ENCODE measurements around the gene ITPRIP. TPM values are rescaled to one million over a fixed set of nuclear protein-coding genes. Genes with fewer than 3 reads are reported as not detected.

The ITPRIP gene
- total and polyA plus RNA-seq, 9 donors, result 10.1 to 38.1 (median 24.7) TPM

GRCh38 chr10:104350127-104350635 is 11.9 kb upstream of the ITPRIP start:
- no peak overlapping the region for H3K27ac ChIP-seq
- H3K4me1 ChIP-seq (ENCODE audit: insufficient read depth), result no peaks in the 10 kb centered on the region
- intact Hi-C loops (cut with DNase I), result loop anchor here in 2 of 4 donors (2.0 to 5.0 kb wide), 2 partner anchors 43 to 59 kb away; no protein-coding TSS in a partner anchor
- no peaks in the 10 kb centered on the region for H3K36me3 ChIP-seq
- no peaks in the 10 kb centered on the region for H3K27me3 ChIP-seq
- H3K4me3 ChIP-seq, result no peak overlapping the region
- WGBS, 3 donors, result 24 to 27% (median 25%) methylated on average over 6 of the region's 6 CpGs
- TF ChIP-seq EP300 (IDR thresholded peaks at IDR 0.05) (no peak), CTCF (IDR thresholded peaks at IDR 0.05) (peak; percentile 45 to 91 (median 74))
- H3K9me3 ChIP-seq, result no peaks in the 10 kb centered on the region
- peak in 2 of 5 donors; percentile 12 to 42 for DNase-seq

- intact Hi-C loops (cut with DNase I), result loop anchor here in 3 of 4 donors (2.0 to 5.0 kb wide), 2 partner anchors 42 to 59 kb away; no protein-coding TSS in a partner anchor
These were observed 11.4 kb upstream of the ITPRIP start for GRCh38 chr10:104349623-104350126.

GRCh38 chr10:104348601-104349000 is 10.3 kb upstream of the ITPRIP start:
- no peaks in the 10 kb centered on the region for H3K36me3 ChIP-seq
- no peak for DNase-seq
- TF ChIP-seq CTCF (IDR thresholded peaks at IDR 0.05) (no peak), EP300 (IDR thresholded peaks at IDR 0.05) (no peak), POLR2A (IDR thresholded peaks at IDR 0.05) (no peak)
- H3K4me3 ChIP-seq, result no peak overlapping the region
- WGBS, 3 donors, result 72 to 81% (median 75%) methylated on average over 2 of the region's 2 CpGs
- intact Hi-C loops (cut with DNase I), result loop anchor here in 1 of 4 donors (2.0 kb wide), 1 partner anchor 58 kb away; no protein-coding TSS in a partner anchor
- H3K27ac ChIP-seq, result no peak overlapping the region
- no peaks in the 10 kb centered on the region for H3K4me1 ChIP-seq (ENCODE audit: insufficient read depth)
- no peaks in the 10 kb centered on the region for H3K9me3 ChIP-seq
- H3K27me3 ChIP-seq, result no peaks in the 10 kb centered on the region

More at GRCh38 chr10:104349623-104350126, 11.4 kb upstream of the ITPRIP start:
- no peak overlapping the region for H3K27ac ChIP-seq
- no peak for DNase-seq
- TF ChIP-seq POLR2A (IDR thresholded peaks at IDR 0.05) (no peak), CTCF (IDR thresholded peaks at IDR 0.05) (no peak), EP300 (IDR thresholded peaks at IDR 0.05) (no peak)
- H3K27me3 ChIP-seq, result no peaks in the 10 kb centered on the region
- H3K4me1 ChIP-seq (ENCODE audit: insufficient read depth), result no peaks in the 10 kb centered on the region
- H3K36me3 ChIP-seq, result no peaks in the 10 kb centered on the region
- WGBS, 3 donors, result 37 to 47% (median 41%) methylated on average over 5 of the region's 5 CpGs
- H3K4me3 ChIP-seq, result no peak overlapping the region
- no peaks in the 10 kb centered on the region for H3K9me3 ChIP-seq

GRCh38 chr10:104347295-104348045 is 9.2 kb upstream of the ITPRIP start:
- H3K4me3 ChIP-seq, result no peak overlapping the region
- no peaks in the 10 kb centered on the region for H3K27me3 ChIP-seq
- H3K9me3 ChIP-seq, result no peaks in the 10 kb centered on the region
- H3K36me3 ChIP-seq, result no peaks in the 10 kb centered on the region
- DNase-seq, result no peak
- WGBS, 3 donors, result 71 to 75% (median 73%) methylated on average over 4 of the region's 4 CpGs
- H3K4me1 ChIP-seq (ENCODE audit: insufficient read depth), result no peaks in the 10 kb centered on the region
- TF ChIP-seq CTCF (IDR thresholded peaks at IDR 0.05), result no peak
- TF ChIP-seq POLR2A (IDR thresholded peaks at IDR 0.05), result no peak
- TF ChIP-seq EP300 (IDR thresholded peaks at IDR 0.05), result no peak
- no peak overlapping the region for H3K27ac ChIP-seq
- intact Hi-C loops (cut with DNase I), result loop anchor here in 1 of 4 donors (2.0 kb wide), 1 partner anchor 57 kb away; no protein-coding TSS in a partner anchor
